Measurements from ENCODE around the gene CX3CR1.
"Not testable (repeated sequence)": the region's sequence is repeated elsewhere in the genome, so short reads cannot be mapped to it uniquely, and the experiment has no call there.

DNA sequence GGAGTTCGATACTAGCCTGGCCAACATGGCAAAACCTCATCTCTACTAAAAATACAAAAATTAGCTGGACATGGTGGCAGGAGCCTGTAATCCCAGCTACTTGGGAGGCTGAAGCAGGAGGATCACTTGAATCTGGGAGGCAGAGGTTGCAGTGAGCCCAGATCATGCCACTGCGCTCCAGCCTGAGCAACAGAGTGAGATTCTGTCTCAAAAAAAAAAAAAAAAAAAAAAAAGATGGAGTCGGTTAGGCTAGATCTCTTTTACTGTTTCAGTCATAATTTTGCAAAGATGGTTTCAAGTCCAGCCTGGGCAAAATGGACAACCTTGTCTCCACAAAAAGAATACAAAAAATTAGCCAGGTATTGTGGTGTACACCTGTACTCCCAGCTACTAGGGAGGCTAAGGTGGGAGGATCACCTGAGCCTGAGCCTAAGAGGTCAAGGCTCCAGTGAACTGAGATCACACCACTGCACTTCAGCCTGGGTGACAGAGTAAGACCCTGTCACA lies 42.4 kb upstream of the CX3CR1 start:
- TF ChIP-seq, protein P1, sequence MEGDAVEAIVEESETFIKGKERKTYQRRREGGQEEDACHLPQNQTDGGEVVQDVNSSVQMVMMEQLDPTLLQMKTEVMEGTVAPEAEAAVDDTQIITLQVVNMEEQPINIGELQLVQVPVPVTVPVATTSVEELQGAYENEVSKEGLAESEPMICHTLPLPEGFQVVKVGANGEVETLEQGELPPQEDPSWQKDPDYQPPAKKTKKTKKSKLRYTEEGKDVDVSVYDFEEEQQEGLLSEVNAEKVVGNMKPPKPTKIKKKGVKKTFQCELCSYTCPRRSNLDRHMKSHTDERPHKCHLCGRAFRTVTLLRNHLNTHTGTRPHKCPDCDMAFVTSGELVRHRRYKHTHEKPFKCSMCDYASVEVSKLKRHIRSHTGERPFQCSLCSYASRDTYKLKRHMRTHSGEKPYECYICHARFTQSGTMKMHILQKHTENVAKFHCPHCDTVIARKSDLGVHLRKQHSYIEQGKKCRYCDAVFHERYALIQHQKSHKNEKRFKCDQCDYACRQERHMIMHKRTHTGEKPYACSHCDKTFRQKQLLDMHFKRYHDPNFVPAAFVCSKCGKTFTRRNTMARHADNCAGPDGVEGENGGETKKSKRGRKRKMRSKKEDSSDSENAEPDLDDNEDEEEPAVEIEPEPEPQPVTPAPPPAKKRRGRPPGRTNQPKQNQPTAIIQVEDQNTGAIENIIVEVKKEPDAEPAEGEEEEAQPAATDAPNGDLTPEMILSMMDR (IDR thresholded peaks at IDR 0.05), result not testable (repeated sequence)
- not testable (repeated sequence) for TF ChIP-seq POLR2AphosphoS5 (IDR thresholded peaks at IDR 0.05)
